HT-29 (cell line): Measurements from ENCODE around the gene BCAR1. TPM values are rescaled to one million over a fixed set of nuclear protein-coding genes. Genes with fewer than 3 reads are reported as not detected.
"Not testable (repeated sequence)": the region's sequence is repeated elsewhere in the genome, so short reads cannot be mapped to it uniquely, and the experiment has no call there.

Source experiments
- DNase-seq: peaks from one replicate; pipeline ENCODE4 v3.0.0-alpha.2; 2015; ENCODE audit warnings: low spot score
- total RNA-seq: library from RNA; depleted of rRNA; stranded (reverse); fragments of >200 nt; shearing (Covaris generic); gene quantifications from 2 replicates; pipeline ENCODE4 v1.2.3, GENCODE V29; 2014

BCAR1 gene
- total RNA-seq, 1 experiment from 2014 or later = 270 TPM

GRCh38 chr16:75272097-75272551 is 20.7 kb upstream of the BCAR1 start:
- no peak for DNase-seq

DNA sequence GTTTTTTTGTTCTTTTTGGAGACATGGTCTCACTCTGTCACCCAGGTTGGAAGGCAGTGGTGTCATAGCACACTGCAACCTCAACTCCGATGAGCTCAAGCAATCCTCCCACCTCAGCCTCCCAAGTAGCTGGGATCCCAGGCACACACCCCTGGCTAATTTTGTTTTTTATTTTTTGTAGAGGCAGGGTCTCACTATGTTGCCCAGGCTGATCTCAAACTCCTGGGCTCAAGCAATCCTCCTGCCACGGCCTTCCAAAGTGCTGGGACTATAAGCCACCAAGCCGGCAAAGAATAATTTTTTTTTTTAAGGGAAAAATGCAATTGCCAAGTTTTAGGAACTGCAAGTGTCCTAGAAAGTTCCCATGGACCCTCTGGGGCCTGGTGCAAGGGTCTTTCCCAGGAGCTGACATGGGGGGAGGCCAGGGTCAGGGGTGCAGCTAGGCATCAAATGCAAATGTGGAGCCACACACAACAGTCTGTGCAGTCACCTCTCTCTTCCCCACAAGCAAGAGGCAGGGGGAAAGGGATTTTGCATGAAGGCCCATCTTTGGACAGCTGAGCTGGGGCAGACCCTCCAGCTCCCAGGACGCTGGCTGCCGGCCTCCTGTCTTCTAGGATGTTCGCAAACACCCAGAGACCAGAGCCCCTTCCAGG is 20.1 kb upstream of the BCAR1 start:
- no peak for DNase-seq

GRCh38 chr16:75269358-75269757 is 17.9 kb upstream of the BCAR1 start:
- not testable (repeated sequence) for DNase-seq

GRCh38 chr16:75267631-75268264 is 16.3 kb upstream of the BCAR1 start:
- DNase-seq = peak; percentile 92

DNA sequence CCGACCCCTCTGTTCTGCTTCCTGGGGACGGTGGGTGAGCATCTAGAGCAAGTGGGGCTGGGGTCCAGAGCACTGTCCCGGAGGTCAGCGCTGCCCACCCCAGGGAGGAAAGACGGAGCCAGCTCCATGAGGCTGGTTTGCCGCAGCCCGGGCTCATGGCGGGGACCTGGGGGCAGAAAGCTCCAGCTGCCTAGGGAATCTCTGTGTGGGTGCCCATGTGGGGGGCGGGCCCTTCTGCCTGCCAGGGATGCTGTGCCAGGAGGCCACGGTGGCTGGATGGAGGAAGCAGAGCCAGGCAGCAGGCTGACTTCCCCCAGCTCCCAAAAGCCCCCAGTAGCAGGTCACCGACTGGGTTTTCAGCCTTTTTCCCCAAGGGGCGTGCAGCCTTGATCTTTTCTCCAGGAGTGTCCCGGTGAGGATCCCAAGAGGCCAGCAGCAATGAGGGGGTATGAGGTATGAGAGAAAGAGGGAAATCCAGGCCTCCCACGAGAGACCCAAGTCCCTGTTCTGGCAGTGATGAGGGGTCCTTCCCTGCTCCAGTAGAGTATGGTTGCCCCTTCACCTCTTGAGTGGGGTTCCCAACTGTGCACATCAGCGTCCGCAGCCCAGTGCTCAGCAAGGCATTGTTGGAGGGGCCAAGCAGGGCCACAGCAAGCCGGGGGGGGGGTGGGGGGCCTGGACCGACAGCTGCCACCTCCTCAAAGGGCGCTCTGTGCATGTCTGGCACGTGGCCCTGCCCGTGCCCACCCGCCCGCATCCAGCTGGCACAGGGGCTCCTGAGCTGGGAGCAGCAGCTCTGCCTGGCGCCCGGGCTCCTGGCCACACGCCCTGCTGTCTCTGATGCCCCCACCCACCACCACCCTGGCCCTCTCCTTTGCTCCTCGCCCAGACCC is 15.6 kb upstream of the BCAR1 start:
- peak; percentile 7 for DNase-seq

- peak; percentile 72 for DNase-seq
Observed at GRCh38 chr16:75265911-75266701, 14.7 kb upstream of the BCAR1 start.

- DNase-seq = peak; percentile 29
Observed at GRCh38 chr16:75264999-75265910, 13.8 kb upstream of the BCAR1 start.

DNA sequence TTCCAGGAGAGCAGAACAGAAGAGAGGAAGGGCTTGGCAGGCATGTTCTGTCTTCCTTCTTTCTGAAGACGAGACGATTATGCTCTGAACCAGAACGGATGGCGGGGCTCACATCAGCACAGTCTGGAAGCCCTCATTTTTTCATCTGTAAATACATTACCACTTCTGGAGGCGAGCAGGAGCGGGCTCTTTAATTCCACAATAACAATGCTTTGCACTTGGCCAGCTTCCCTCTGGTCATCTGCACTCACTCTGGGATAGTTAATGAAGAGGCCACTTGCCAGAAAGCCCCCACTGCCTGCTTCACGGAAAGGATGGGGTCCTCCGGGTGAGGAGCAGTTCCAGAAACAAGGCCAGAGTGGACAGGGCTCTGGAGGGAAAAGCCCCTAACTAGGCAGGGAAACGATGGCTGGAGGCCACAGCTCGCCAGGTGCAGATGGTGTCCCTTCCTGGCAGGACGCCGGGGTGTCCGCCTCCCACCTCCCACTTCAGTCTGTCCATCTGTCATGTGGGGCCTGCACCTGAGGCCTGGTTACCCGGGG is 13.1 kb upstream of the BCAR1 start:
- DNase-seq = peak; percentile 26

DNA sequence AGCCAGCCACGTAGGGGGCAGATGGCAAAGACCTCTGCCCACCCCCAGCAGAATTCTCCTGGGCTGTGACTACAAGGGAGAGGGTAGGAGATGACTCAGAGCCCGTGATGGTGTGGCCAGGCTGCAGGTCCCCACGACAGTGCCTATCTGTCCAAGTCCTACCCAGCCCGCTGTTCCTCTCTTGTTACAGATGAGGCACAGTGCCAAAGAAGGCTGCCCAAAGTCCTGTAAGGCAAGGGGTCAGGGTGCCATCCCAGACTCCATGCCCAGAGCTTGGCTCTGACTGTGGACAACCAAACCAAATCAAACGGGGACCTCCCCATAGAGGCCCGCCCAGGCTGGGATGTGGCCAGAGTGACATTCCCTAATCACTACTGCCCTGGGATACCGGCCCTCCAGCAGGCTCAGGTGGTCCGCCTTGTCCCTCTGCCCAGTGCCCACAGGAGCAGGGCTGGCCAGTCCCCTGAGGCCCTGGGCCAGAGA is 12.6 kb upstream of the BCAR1 start:
- peak; percentile 29 for DNase-seq

GRCh38 chr16:75263291-75263962 is 12.0 kb upstream of the BCAR1 start:
- no peak for DNase-seq

- DNase-seq = no peak
Observed at GRCh38 chr16:75262800-75263127, 11.3 kb upstream of the BCAR1 start.

DNA sequence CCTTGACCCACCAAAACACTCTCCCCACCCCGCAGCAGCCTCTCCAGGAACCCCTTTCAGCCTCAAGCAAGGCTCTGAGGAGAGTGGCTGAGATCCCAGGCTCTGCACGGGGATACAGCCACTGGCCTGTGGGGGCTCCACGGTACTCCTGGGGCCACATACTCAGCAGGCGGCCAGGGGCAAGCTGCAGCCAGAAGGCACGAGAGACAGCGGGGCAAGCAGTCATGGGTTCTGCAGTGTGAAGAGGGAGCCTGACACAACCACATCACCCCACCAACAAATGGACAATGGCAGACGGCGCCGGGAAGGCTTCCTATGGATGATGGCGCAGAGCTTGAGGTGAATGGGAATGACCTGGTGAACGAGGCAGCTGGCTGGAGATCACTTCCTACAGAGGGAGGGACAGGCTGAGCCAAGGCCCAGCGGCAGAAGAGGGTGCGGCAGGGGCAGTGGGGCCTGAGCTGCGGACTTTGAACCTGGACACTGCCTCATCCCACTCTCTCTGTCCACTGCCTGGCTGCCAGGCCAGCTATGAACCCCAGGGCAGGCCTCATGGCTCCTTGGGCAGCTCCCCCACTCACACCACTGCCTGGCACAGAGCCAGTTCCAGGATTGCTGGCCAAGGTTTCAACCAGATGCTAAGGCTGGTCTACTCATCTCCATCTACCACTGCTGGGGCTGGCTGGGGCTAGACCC is 10.8 kb upstream of the BCAR1 start:
- DNase-seq = peak; percentile 66

DNA sequence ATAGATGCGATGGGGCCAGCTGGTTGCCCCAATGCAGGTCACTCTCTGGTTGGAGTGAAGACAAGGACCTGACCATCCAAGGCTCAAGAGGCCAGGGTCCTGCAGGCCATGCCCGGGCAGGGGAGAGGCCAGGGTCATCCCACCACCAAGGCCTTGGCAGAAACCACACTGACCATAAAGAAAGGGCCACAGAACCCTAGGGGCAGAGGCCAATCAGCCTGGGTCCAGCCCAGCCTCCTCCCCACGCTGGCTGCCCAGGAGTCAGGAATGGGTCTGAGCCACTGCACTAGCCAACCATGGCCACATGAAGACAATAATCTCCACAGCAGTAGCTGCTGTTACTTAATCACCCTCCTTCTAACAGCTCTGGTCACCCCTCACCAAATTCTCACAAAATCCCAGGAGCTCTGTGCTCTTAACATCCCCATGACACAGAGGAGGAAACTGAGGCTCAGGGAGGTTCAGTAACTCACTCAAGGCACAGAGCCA is 10.2 kb upstream of the BCAR1 start:
- DNase-seq = no peak

GRCh38 chr16:75260851-75261589 is 9.6 kb upstream of the BCAR1 start:
- DNase-seq = no peak

GRCh38 chr16:75258807-75259141 is 7.3 kb upstream of the BCAR1 start:
- no peak for DNase-seq

DNA sequence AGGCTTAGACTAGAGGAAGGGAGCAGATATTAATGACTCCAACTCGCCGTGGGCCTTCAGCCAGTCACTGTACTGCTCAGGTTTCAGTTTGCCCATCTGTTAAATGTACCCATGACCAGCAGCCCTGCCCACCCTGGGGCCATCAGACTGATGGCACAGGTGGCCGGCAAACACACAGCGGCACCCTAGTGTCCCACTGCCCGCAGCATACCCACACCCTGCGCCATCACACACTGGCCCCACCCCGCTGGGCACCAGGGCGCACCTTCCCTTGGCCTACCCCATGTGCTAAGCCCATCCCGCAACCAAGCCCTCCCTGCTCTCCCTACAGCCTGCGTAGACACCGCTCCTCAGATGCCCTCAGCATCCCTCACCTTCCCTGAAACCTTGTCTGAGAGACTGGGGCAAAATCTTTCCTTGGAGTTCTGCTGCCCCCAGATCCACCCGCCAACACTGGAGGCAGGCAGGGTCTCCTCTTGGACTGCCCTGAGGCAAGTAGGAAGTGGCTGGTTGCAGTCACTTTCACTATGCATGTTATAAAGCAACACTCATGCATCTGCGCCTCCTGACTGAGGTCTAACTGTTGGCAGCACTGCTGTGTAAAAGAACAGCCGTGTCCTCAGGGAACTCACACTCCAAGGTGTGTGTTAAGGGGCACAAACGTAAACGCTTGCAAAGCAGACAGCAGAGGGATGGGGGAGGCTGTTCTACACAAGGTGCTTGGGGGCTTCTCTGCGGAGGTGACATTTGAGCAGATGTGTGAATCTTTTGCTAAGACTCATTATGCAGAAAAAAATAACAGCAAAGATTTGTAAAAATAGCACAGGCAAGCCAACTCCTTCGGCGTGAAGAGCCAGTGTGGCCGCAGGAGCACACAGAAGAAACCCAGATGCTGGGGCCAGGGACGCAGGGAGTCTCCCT is 6.7 kb upstream of the BCAR1 start:
- no peak for DNase-seq

- no peak for DNase-seq
Observed at GRCh38 chr16:75256696-75257343, 5.4 kb upstream of the BCAR1 start.
